ENCODE measurements around the gene TMEM9.

DNA sequence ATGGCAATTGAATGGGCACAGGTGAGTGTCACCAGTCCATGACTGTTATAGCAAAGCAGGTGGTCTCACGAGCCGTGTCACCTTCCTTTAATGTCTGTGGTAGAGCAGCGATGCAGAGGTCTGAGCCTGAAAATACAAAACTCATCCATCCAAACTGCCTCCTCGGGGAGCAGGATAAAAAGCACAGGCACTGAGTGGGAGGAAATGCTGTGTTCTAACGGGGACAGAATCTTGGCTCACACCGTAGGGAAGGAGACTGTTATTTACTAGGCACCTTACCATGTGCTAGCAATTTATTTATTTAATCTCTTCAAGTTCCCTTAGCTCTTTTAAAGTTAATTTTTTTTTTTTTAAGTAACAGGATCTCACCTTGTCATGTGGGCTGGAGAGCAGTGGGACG lies 28.5 kb downstream of the TMEM9 start:
- TF ChIP-seq, protein P1, sequence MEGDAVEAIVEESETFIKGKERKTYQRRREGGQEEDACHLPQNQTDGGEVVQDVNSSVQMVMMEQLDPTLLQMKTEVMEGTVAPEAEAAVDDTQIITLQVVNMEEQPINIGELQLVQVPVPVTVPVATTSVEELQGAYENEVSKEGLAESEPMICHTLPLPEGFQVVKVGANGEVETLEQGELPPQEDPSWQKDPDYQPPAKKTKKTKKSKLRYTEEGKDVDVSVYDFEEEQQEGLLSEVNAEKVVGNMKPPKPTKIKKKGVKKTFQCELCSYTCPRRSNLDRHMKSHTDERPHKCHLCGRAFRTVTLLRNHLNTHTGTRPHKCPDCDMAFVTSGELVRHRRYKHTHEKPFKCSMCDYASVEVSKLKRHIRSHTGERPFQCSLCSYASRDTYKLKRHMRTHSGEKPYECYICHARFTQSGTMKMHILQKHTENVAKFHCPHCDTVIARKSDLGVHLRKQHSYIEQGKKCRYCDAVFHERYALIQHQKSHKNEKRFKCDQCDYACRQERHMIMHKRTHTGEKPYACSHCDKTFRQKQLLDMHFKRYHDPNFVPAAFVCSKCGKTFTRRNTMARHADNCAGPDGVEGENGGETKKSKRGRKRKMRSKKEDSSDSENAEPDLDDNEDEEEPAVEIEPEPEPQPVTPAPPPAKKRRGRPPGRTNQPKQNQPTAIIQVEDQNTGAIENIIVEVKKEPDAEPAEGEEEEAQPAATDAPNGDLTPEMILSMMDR (IDR thresholded peaks at IDR 0.05 in 2 of 3, conservative IDR thresholded peaks at IDR 0.05 in 1 of 3; ENCODE audit: control insufficient read depth in 2 of 3, extremely low read depth in 1 of 3, insufficient read depth in 1 of 3, low read depth in 3 of 3, low read length in 3 of 3), result no peak
- TF ChIP-seq NRF1 (conservative IDR thresholded peaks at IDR 0.05; ENCODE audit: low read depth, low read length), result no peak
- no peak for TF ChIP-seq POLR2A (IDR thresholded peaks at IDR 0.05; ENCODE audit: low read depth, low read length)
- no peak for TF ChIP-seq DPF2 (IDR thresholded peaks at IDR 0.05)
- TF ChIP-seq, protein P2, sequence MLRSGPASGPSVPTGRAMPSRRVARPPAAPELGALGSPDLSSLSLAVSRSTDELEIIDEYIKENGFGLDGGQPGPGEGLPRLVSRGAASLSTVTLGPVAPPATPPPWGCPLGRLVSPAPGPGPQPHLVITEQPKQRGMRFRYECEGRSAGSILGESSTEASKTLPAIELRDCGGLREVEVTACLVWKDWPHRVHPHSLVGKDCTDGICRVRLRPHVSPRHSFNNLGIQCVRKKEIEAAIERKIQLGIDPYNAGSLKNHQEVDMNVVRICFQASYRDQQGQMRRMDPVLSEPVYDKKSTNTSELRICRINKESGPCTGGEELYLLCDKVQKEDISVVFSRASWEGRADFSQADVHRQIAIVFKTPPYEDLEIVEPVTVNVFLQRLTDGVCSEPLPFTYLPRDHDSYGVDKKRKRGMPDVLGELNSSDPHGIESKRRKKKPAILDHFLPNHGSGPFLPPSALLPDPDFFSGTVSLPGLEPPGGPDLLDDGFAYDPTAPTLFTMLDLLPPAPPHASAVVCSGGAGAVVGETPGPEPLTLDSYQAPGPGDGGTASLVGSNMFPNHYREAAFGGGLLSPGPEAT (IDR thresholded peaks at IDR 0.05; ENCODE audit: low read depth), result no peak
- no peak for TF ChIP-seq ETV6 (conservative IDR thresholded peaks at IDR 0.05 in 1 of 2, IDR thresholded peaks at IDR 0.05 in 1 of 2; ENCODE audit: borderline replicate concordance in 1 of 2, low read depth in 1 of 2)

Data from GM12878 (cell line).